ENCODE results near the gene NGFR. TPM values are rescaled to one million over a fixed set of nuclear protein-coding genes. Genes with fewer than 3 reads are reported as not detected.
A peak's percentile ranks its signal among the peaks of the same experiment; 100 is the strongest.

NGFR gene
- total RNA-seq, 1 donor from 2014 or later: 14.7 TPM

GRCh38 chr17:49514071-49514721, 19.1 kb downstream of the NGFR start:
- Mint-ChIP-seq H3K4me3 (no peak overlapping the region), H3K27me3 (ENCODE audit: low read depth) (no peaks in the 10 kb centered on the region), H3K9me3 (no peaks in the 10 kb centered on the region), H3K27ac (peak overlapping the region; percentile 96), H3K4me1 (peaks cover 42% of the 10 kb centered on the region), H3K36me3 (no peaks in the 10 kb centered on the region)
- TF ChIP-seq CTCF (IDR thresholded peaks at IDR 0.05; ENCODE audit: unreplicated experiment): peak; percentile 10
- DNase-seq (ENCODE audit: low spot score in 2 of 2, unreplicated experiment in 2 of 2): no peak

- no peak for DNase-seq (ENCODE audit: low spot score in 2 of 2, unreplicated experiment in 2 of 2)
- no peaks in the 10 kb centered on the region for H3K27me3 Mint-ChIP-seq (ENCODE audit: low read depth)
- H3K9me3 Mint-ChIP-seq: no peaks in the 10 kb centered on the region
- peaks cover 50% of the 10 kb centered on the region for H3K4me1 Mint-ChIP-seq
- TF ChIP-seq CTCF (IDR thresholded peaks at IDR 0.05; ENCODE audit: unreplicated experiment): no peak
- H3K27ac Mint-ChIP-seq: peak overlapping the region; percentile 96
- no peak overlapping the region for H3K4me3 Mint-ChIP-seq
- H3K36me3 Mint-ChIP-seq: no peaks in the 10 kb centered on the region
These were observed 20.2 kb downstream of the NGFR start for GRCh38 chr17:49515196-49515770.

GRCh38 chr17:49516180-49516579, 21.1 kb downstream of the NGFR start:
- no peaks in the 10 kb centered on the region for H3K9me3 Mint-ChIP-seq
- no peak for DNase-seq (ENCODE audit: low spot score in 2 of 2, unreplicated experiment in 2 of 2)
- TF ChIP-seq CTCF (IDR thresholded peaks at IDR 0.05; ENCODE audit: unreplicated experiment): no peak
- H3K36me3 Mint-ChIP-seq: no peaks in the 10 kb centered on the region
- peaks cover 53% of the 10 kb centered on the region for H3K4me1 Mint-ChIP-seq
- no peak overlapping the region for H3K4me3 Mint-ChIP-seq
- H3K27me3 Mint-ChIP-seq (ENCODE audit: low read depth): no peaks in the 10 kb centered on the region
- H3K27ac Mint-ChIP-seq: peak overlapping the region; percentile 74

GRCh38 chr17:49518346-49519078, 23.4 kb downstream of the NGFR start:
- no peaks in the 10 kb centered on the region for H3K36me3 Mint-ChIP-seq
- no peak for DNase-seq (ENCODE audit: low spot score in 2 of 2, unreplicated experiment in 2 of 2)
- no peak for TF ChIP-seq CTCF (IDR thresholded peaks at IDR 0.05; ENCODE audit: unreplicated experiment)
- no peak overlapping the region for H3K4me3 Mint-ChIP-seq
- H3K27ac Mint-ChIP-seq: no peak overlapping the region
- H3K9me3 Mint-ChIP-seq: no peaks in the 10 kb centered on the region
- H3K27me3 Mint-ChIP-seq (ENCODE audit: low read depth): no peaks in the 10 kb centered on the region
- peaks cover 62% of the 10 kb centered on the region for H3K4me1 Mint-ChIP-seq

- Mint-ChIP-seq H3K4me3 (no peak overlapping the region), H3K27ac (peak overlapping the region; percentile 62), H3K27me3 (ENCODE audit: low read depth) (no peaks in the 10 kb centered on the region), H3K4me1 (peaks cover 51% of the 10 kb centered on the region), H3K9me3 (no peaks in the 10 kb centered on the region), H3K36me3 (no peaks in the 10 kb centered on the region)
- no peak for DNase-seq (ENCODE audit: low spot score in 2 of 2, unreplicated experiment in 2 of 2)
- TF ChIP-seq CTCF (IDR thresholded peaks at IDR 0.05; ENCODE audit: unreplicated experiment): no peak
These were observed 24.7 kb downstream of the NGFR start for GRCh38 chr17:49519781-49520180.
